ENCODE measurements around the gene MFSD6.

- no peak for TF ChIP-seq POLR2A (IDR thresholded peaks at IDR 0.05; ENCODE audit: low read length)
- no peak for TF ChIP-seq CTCF (IDR thresholded peaks at IDR 0.05)
- TF ChIP-seq MAX (IDR thresholded peaks at IDR 0.05): no peak
- no peak for TF ChIP-seq TP53 (CRISPR knock-in tag; IDR thresholded peaks at IDR 0.05)
- TF ChIP-seq EP300 (IDR thresholded peaks at IDR 0.05): no peak
- no peak for TF ChIP-seq NPAS2 (CRISPR knock-in tag; IDR thresholded peaks at IDR 0.05; ENCODE audit: borderline replicate concordance)
- TF ChIP-seq REST (IDR thresholded peaks at IDR 0.05): no peak
- TF ChIP-seq CEBPB (IDR thresholded peaks at IDR 0.05): no peak
- no peak for TF ChIP-seq ESRRA (IDR thresholded peaks at IDR 0.05; ENCODE audit: borderline replicate concordance, low read length)
These were observed 29.3 kb upstream of the MFSD6 start for GRCh38 chr2:190378880-190379237.
